Kidney (tissue), 14 donors: ENCODE data around the gene SHLD1. TPM values are rescaled to one million over a fixed set of nuclear protein-coding genes. Genes with fewer than 3 reads are reported as not detected.
A peak's percentile ranks its signal among the peaks of the same experiment; 100 is the strongest.

Experiments used
- DNase-seq, 5 donors: peaks; one replicate each; pipeline ENCODE4 v3.0.0-alpha.2; 2013 to 2020
- FAIRE-seq: peaks from 2 replicates; lab custom pipeline; 2012; peaks lifted over from hg19 to GRCh38; lab: Jason Lieb, UNC
- H3K27ac ChIP-seq, 2 donors: one replicate each; pipeline ENCODE4 v1.7.0; 2013; ENCODE audit warnings: low read depth in 2 of 2, low read length in 2 of 2, inconsistent platforms in 1 of 2
- H3K27me3 ChIP-seq: one replicate; pipeline ENCODE4 v1.7.1; 2013; ENCODE audit warnings: low read length, inconsistent platforms; ENCODE audit not compliant: control insufficient read depth, insufficient read depth
- H3K36me3 ChIP-seq, 3 donors: one replicate each; pipeline versions ENCODE4 v1.7.0 to v1.7.1; 2013; ENCODE audit warnings: low read length in 3 of 3, control low read depth in 1 of 3, inconsistent platforms in 1 of 3; ENCODE audit not compliant: insufficient read depth in 3 of 3, control insufficient read depth in 2 of 3
- H3K4me1 ChIP-seq, 3 donors: one replicate each; pipeline versions ENCODE4 v1.7.0 to v1.7.1; 2013; ENCODE audit warnings: low read length in 3 of 3, inconsistent platforms in 1 of 3, low read depth in 1 of 3; ENCODE audit not compliant: control insufficient read depth in 2 of 3, insufficient read depth in 2 of 3
- H3K4me3 ChIP-seq, 3 donors: one replicate each; pipeline versions ENCODE4 v1.7.0 to v1.8.1; 2013; ENCODE audit warnings: low read length in 3 of 3, control low read depth in 1 of 3, inconsistent platforms in 1 of 3
- H3K9ac ChIP-seq, 3 donors: one replicate each; pipeline versions ENCODE4 v1.7.0 to v1.7.1; 2013; ENCODE audit warnings: low read length in 3 of 3, control low read depth in 1 of 3, inconsistent platforms in 1 of 3
- H3K9me3 ChIP-seq, 3 donors: one replicate each; pipeline versions ENCODE4 v1.7.0 to v1.7.1; 2013; ENCODE audit warnings: low read length in 3 of 3, control low read depth in 1 of 3, inconsistent platforms in 1 of 3; ENCODE audit not compliant: control insufficient read depth in 2 of 3, insufficient read depth in 1 of 3
- intact Hi-C: fragments of 100-400 bp; cut with DNase I; formaldehyde crosslinking; loops from one replicate; pipeline ENCODE4 v1.11.1; 2022
- polyA plus RNA-seq: library from polyadenylated mRNA; stranded (reverse); fragments of 350-450 nt; fragmentation: Illumina TruSeq; extraction: RNeasy Lipid Tissue Mini Kit (QIAGEN cat#74804); gene quantifications from one replicate; pipeline ENCODE4 v1.2.3, GENCODE V29; 2014; ENCODE audit warnings: low read depth, low replicate concordance; ENCODE audit not compliant: insufficient read depth
- total RNA-seq: library from RNA; stranded (reverse); fragmentation: NEBNext Ultra II Directional; extraction: Animal tissue kit (Norgen Biotek cat#: 25700); gene quantifications from one replicate; pipeline ENCODE4 v1.2.1, GENCODE V29; 2021
- TF ChIP-seq, protein P1 (sequence below): IDR thresholded peaks from 3 replicates; pipeline ENCODE4 v1.5.1; 2012; ENCODE audit warnings: mild to moderate bottlenecking, moderate library complexity, borderline replicate concordance; ENCODE audit not compliant: insufficient read depth; ENCODE audit errors: extremely low read depth
- donor health status: control.
- donor health status: control.
- donor health status: control.
- donor health status: control.
- donor health status: control.
- donor health status: DM: yes; HTN: yes; CAD: no.
- donor health status: Normal renal cell carcinoma (clear cell type).

The SHLD1 gene
- total and polyA plus RNA-seq, 2 donors from 2014 or later, result 6.1 to 7.2 TPM

DNA sequence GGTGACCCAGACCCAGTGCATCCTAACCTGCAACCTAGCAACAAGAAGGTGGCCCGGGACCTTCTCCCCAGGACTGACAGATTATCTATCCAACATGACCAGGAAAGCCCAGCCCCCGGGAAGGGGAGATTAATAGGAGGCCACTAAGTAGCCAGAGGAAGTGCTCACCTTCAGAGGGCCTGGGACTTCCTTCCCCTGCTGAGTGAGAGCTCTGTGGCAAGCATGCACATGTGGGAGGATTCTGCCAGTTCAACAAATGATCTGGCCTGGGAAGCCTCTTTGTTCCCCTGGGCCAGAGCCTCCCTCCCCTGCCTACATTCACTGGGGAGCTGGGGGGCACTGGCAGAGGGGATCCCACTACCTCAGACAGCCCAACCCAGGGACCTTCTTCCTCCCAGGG is 39.6 kb downstream of the SHLD1 start:
- DNase-seq (no peak), FAIRE-seq (no peak)
- TF ChIP-seq, protein P1, sequence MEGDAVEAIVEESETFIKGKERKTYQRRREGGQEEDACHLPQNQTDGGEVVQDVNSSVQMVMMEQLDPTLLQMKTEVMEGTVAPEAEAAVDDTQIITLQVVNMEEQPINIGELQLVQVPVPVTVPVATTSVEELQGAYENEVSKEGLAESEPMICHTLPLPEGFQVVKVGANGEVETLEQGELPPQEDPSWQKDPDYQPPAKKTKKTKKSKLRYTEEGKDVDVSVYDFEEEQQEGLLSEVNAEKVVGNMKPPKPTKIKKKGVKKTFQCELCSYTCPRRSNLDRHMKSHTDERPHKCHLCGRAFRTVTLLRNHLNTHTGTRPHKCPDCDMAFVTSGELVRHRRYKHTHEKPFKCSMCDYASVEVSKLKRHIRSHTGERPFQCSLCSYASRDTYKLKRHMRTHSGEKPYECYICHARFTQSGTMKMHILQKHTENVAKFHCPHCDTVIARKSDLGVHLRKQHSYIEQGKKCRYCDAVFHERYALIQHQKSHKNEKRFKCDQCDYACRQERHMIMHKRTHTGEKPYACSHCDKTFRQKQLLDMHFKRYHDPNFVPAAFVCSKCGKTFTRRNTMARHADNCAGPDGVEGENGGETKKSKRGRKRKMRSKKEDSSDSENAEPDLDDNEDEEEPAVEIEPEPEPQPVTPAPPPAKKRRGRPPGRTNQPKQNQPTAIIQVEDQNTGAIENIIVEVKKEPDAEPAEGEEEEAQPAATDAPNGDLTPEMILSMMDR, result no peak
- Histone ChIP-seq H3K27ac (no peak overlapping the region), H3K4me3 (no peak overlapping the region), H3K4me1 (peaks cover 0 to 9% (median 8%) of the 10 kb centered on the region in 3 donors), H3K9me3 (no peaks in the 10 kb centered on the region), H3K27me3 (no peaks in the 10 kb centered on the region), H3K36me3 (no peaks in the 10 kb centered on the region), H3K9ac (no peak overlapping the region)
- intact Hi-C loops, result loop anchor here (10.0 kb wide), 1 partner anchor 235 kb away; no protein-coding TSS in a partner anchor

- Histone ChIP-seq H3K4me1 (peaks cover 0 to 7% (median 0%) of the 10 kb centered on the region in 3 donors), H3K9ac (no peak overlapping the region), H3K4me3 (no peak overlapping the region), H3K9me3 (no peaks in the 10 kb centered on the region), H3K27me3 (no peaks in the 10 kb centered on the region), H3K36me3 (no peaks in the 10 kb centered on the region), H3K27ac (no peak overlapping the region)
- intact Hi-C loops, result loop anchor here (10.0 kb wide), 1 partner anchor 239 kb away; no protein-coding TSS in a partner anchor
- TF ChIP-seq, protein P1, result no peak
- DNase-seq, result no peak
- no peak for FAIRE-seq
Observed at GRCh38 chr20:5793916-5794315, 43.7 kb downstream of the SHLD1 start.

- no peaks in the 10 kb centered on the region for H3K36me3 ChIP-seq
- intact Hi-C loops, result loop anchor here (10.0 kb wide), 1 partner anchor 242 kb away; no protein-coding TSS in a partner anchor
- peak in 1 of 5 donors; percentile 17 for DNase-seq
- peaks cover 0 to 7% (median 0%) of the 10 kb centered on the region in 3 donors for H3K4me1 ChIP-seq
- no peaks in the 10 kb centered on the region for H3K27me3 ChIP-seq
- no peak for FAIRE-seq
- H3K9ac ChIP-seq, result no peak overlapping the region
- no peaks in the 10 kb centered on the region for H3K9me3 ChIP-seq
- no peak overlapping the region for H3K4me3 ChIP-seq
- H3K27ac ChIP-seq, result peak overlapping the region in 1 of 2 donors; percentile 44
- TF ChIP-seq, protein P1, result no peak
Observed at GRCh38 chr20:5796331-5797040, 46.3 kb downstream of the SHLD1 start.
